ENCODE data around the gene MEIS2. TPM values are rescaled to one million over a fixed set of nuclear protein-coding genes. Genes with fewer than 3 reads are reported as not detected.

MEIS2 gene
- total RNA-seq, 4 donors from 2014 or later = 14.8 to 28.4 (median 20.4) TPM

- H3K9me3 ChIP-seq = no peaks in the 10 kb centered on the region
These were observed 182.7 kb downstream of the MEIS2 start for GRCh38 chr15:36917411-36918267.

GRCh38 chr15:36914960-36915808, 185.2 kb downstream of the MEIS2 start:
- 69 to 71% methylated on average over 3 of the region's 3 CpGs for WGBS, 2 donors
- Histone ChIP-seq H3K36me3 (no peaks in the 10 kb centered on the region), H3K27ac (peak overlapping the region in 1 of 3 donors; percentile 30), H3K27me3 (no peaks in the 10 kb centered on the region), H3K4me3 (replicated peaks in 1 of 3) (no peak overlapping the region), H3K4me1 (no peaks in the 10 kb centered on the region), H3K9me3 (no peaks in the 10 kb centered on the region)
- DNase-seq = no peak
- intact Hi-C loops (cut with DNase I) = no loop called here
- TF ChIP-seq, protein P1, sequence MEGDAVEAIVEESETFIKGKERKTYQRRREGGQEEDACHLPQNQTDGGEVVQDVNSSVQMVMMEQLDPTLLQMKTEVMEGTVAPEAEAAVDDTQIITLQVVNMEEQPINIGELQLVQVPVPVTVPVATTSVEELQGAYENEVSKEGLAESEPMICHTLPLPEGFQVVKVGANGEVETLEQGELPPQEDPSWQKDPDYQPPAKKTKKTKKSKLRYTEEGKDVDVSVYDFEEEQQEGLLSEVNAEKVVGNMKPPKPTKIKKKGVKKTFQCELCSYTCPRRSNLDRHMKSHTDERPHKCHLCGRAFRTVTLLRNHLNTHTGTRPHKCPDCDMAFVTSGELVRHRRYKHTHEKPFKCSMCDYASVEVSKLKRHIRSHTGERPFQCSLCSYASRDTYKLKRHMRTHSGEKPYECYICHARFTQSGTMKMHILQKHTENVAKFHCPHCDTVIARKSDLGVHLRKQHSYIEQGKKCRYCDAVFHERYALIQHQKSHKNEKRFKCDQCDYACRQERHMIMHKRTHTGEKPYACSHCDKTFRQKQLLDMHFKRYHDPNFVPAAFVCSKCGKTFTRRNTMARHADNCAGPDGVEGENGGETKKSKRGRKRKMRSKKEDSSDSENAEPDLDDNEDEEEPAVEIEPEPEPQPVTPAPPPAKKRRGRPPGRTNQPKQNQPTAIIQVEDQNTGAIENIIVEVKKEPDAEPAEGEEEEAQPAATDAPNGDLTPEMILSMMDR (IDR thresholded peaks at IDR 0.05) = no peak
- TF ChIP-seq POLR2A (IDR thresholded peaks at IDR 0.05) = no peak

More at GRCh38 chr15:36917411-36918267, 182.7 kb downstream of the MEIS2 start:
- intact Hi-C loops (cut with DNase I) = no loop called here
- no peaks in the 10 kb centered on the region for H3K36me3 ChIP-seq
- WGBS, 2 donors = 80 to 81% methylated on average over 4 of the region's 4 CpGs
- TF ChIP-seq, protein P1 (IDR thresholded peaks at IDR 0.05) = no peak
- no peak for TF ChIP-seq POLR2A (IDR thresholded peaks at IDR 0.05)
- H3K4me3 ChIP-seq (replicated peaks in 1 of 3) = no peak overlapping the region
- no peak overlapping the region for H3K27ac ChIP-seq
- no peaks in the 10 kb centered on the region for H3K4me1 ChIP-seq
- no peaks in the 10 kb centered on the region for H3K27me3 ChIP-seq
- DNase-seq = no peak

DNA sequence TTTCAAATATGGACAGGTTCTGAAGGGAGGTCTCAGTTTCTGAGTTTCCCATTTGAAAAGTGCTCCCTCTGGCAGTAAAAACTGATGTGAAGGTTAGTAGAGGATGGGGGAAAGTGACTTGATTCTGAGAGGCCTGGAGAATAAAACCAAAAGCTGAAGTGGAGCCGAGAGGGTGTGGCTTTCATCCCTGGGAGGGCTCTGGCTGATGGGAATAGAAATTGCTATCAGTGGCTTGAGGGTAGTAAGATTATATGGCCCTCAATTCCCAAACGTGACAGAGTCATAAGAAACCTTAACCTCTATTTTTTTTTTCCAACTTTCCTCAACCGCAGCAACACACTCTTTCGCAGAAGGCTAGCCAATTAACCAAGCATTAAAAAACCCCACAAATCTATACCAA, 185.9 kb downstream of the MEIS2 start:
- Histone ChIP-seq H3K27me3 (no peaks in the 10 kb centered on the region), H3K27ac (peak overlapping the region in 1 of 3 donors; percentile 18), H3K9me3 (no peaks in the 10 kb centered on the region), H3K36me3 (no peaks in the 10 kb centered on the region), H3K4me3 (replicated peaks in 1 of 3) (no peak overlapping the region), H3K4me1 (no peaks in the 10 kb centered on the region)
- intact Hi-C loops (cut with DNase I) = no loop called here
- WGBS, 2 donors = 46 to 48% methylated on average over 4 of the region's 4 CpGs
- no peak for TF ChIP-seq POLR2A (IDR thresholded peaks at IDR 0.05)
- TF ChIP-seq, protein P1 (IDR thresholded peaks at IDR 0.05) = no peak
- DNase-seq = no peak

- Histone ChIP-seq H3K27ac (no peak overlapping the region), H3K27me3 (no peaks in the 10 kb centered on the region), H3K4me3 (replicated peaks in 1 of 3) (no peak overlapping the region), H3K36me3 (no peaks in the 10 kb centered on the region), H3K9me3 (no peaks in the 10 kb centered on the region), H3K4me1 (no peaks in the 10 kb centered on the region)
- DNase-seq = no peak
- 89 to 96% methylated on average over 2 of the region's 2 CpGs for WGBS, 2 donors
- TF ChIP-seq POLR2A (IDR thresholded peaks at IDR 0.05) = no peak
- TF ChIP-seq, protein P1 (IDR thresholded peaks at IDR 0.05) = no peak
- intact Hi-C loops (cut with DNase I) = no loop called here
These were observed 188.0 kb downstream of the MEIS2 start for GRCh38 chr15:36912311-36912712.

Measured in thyroid gland (tissue), 4 donors.